ENCODE measurements around the gene KCNMA1. TPM values are rescaled to one million over a fixed set of nuclear protein-coding genes. Genes with fewer than 3 reads are reported as not detected.

KCNMA1 gene
- polyA plus RNA-seq, 1 of the 3 experiments (the other 2 are of a cell fraction): 107 TPM

DNA sequence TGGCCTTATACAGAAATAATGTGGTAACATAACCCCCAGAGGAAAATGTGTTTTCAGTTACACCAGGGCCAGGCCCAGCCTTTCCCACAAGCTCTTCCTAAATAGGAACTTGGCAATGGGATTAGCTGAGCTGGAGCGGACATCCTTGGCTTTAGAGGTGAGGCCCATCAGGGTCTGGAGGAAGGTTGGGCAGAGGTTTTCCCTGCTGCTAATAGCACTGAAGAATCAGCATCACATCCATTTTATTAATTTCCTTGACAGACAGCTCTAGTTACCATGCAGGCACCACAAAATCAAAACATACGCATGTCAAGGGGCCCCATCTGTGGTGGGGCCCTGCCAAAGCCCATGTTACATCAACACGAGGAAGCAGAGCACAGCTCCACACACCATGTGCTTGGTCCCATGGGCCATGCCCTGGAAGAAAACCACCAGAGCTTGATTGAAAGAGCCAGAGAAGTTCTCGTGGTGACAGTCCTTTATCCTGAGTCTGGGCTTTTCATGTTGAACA, 566.6 kb downstream of the KCNMA1 start (continued):
- TF ChIP-seq, protein P1, sequence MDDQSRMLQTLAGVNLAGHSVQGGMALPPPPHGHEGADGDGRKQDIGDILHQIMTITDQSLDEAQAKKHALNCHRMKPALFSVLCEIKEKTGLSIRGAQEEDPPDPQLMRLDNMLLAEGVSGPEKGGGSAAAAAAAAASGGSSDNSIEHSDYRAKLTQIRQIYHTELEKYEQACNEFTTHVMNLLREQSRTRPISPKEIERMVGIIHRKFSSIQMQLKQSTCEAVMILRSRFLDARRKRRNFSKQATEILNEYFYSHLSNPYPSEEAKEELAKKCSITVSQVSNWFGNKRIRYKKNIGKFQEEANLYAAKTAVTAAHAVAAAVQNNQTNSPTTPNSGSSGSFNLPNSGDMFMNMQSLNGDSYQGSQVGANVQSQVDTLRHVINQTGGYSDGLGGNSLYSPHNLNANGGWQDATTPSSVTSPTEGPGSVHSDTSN (IDR thresholded peaks at IDR 0.05): no peak
- TF ChIP-seq, protein P2, sequence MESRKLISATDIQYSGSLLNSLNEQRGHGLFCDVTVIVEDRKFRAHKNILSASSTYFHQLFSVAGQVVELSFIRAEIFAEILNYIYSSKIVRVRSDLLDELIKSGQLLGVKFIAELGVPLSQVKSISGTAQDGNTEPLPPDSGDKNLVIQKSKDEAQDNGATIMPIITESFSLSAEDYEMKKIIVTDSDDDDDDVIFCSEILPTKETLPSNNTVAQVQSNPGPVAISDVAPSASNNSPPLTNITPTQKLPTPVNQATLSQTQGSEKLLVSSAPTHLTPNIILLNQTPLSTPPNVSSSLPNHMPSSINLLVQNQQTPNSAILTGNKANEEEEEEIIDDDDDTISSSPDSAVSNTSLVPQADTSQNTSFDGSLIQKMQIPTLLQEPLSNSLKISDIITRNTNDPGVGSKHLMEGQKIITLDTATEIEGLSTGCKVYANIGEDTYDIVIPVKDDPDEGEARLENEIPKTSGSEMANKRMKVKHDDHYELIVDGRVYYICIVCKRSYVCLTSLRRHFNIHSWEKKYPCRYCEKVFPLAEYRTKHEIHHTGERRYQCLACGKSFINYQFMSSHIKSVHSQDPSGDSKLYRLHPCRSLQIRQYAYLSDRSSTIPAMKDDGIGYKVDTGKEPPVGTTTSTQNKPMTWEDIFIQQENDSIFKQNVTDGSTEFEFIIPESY (IDR thresholded peaks at IDR 0.05; ENCODE audit: borderline replicate concordance, low read depth): no peak
- TF ChIP-seq FOSL2 (IDR thresholded peaks at IDR 0.05; ENCODE audit: borderline replicate concordance, low read depth): no peak
- no peak for TF ChIP-seq CHD2 (IDR thresholded peaks at IDR 0.05; ENCODE audit: low read length, partially characterized antibody)
- TF ChIP-seq NRF1 (IDR thresholded peaks at IDR 0.05; ENCODE audit: low read depth, low read length): no peak

DNA sequence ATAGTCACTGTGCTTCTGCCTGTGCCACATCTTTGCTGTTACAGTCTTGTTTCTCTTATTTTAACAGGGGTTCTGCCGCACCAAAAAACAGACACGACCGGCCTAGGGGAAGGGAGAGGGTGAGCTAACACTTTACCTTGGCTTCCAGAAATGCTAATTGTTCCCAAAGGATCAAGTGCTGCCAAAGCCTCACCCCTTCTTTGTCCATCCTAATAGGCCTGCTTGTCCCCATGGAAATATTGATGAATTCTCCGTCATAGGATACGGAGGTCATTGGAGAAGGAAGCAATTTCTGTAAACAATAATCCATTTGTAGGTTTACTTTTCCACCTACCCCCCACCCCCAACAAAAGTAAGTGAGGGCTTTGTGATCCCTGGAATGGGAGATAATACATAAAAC, 567.3 kb downstream of the KCNMA1 start:
- Histone ChIP-seq H2AFZ (ENCODE audit: low read depth) (no peak overlapping the region), H3K9me3 (no peaks in the 10 kb centered on the region), H3K9ac (no peak overlapping the region), H3K79me2 (ENCODE audit: insufficient read depth) (no peaks in the 10 kb centered on the region), H3K4me2 (no peak overlapping the region), H3K4me1 (ENCODE audit: control insufficient read depth in 1 of 2, insufficient read depth in 2 of 2, low read depth in 1 of 2, low read length in 1 of 2) (peaks cover 0 to 2% of the 10 kb centered on the region in 2 experiments; a peak in 1 of 4 replicates), H3F3A (replicated peaks; ENCODE audit: insufficient read depth) (no peaks in the 10 kb centered on the region), H3K27me3 (ENCODE audit: insufficient read depth) (no peaks in the 10 kb centered on the region), H3K36me3 (replicated peaks in 1 of 2; ENCODE audit: control insufficient read depth in 1 of 2, insufficient read depth in 2 of 2, low read length in 1 of 2) (peaks cover 0 to 76% of the 10 kb centered on the region in 2 experiments), H4K20me1 (ENCODE audit: insufficient read depth) (no peaks in the 10 kb centered on the region), H3K9me2 (no peaks in the 10 kb centered on the region), H3K27ac (ENCODE audit: low read depth in 2 of 2, low read length in 1 of 2) (no peak overlapping the region), H3K4me3 (ENCODE audit: low read depth in 2 of 2, low read length in 1 of 2) (no peak overlapping the region)
- DNase-seq: no peak
- ChIA-PET CTCF (interaction anchor here (0.6 kb wide), 1 partner anchor 54 kb away, joined by 3 read pairs; no protein-coding TSS in a partner anchor), POLR2A (interaction anchor here (0.9 kb wide), 1 partner anchor 20 kb away, joined by 3 read pairs; no protein-coding TSS in a partner anchor)
- TF ChIP-seq TCF12 (IDR thresholded peaks at IDR 0.05) (no peak), FOXJ3 (CRISPR knock-in tag; IDR thresholded peaks at IDR 0.05) (no peak), EP300 (IDR thresholded peaks at IDR 0.05; ENCODE audit: borderline replicate concordance in 1 of 2, low read depth in 1 of 2, low read length in 1 of 2) (no peak)
- TF ChIP-seq, protein P3, sequence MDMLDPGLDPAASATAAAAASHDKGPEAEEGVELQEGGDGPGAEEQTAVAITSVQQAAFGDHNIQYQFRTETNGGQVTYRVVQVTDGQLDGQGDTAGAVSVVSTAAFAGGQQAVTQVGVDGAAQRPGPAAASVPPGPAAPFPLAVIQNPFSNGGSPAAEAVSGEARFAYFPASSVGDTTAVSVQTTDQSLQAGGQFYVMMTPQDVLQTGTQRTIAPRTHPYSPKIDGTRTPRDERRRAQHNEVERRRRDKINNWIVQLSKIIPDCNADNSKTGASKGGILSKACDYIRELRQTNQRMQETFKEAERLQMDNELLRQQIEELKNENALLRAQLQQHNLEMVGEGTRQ (IDR thresholded peaks at IDR 0.05; ENCODE audit: borderline replicate concordance, low read depth, low read length): no peak
- TF ChIP-seq, protein P4, sequence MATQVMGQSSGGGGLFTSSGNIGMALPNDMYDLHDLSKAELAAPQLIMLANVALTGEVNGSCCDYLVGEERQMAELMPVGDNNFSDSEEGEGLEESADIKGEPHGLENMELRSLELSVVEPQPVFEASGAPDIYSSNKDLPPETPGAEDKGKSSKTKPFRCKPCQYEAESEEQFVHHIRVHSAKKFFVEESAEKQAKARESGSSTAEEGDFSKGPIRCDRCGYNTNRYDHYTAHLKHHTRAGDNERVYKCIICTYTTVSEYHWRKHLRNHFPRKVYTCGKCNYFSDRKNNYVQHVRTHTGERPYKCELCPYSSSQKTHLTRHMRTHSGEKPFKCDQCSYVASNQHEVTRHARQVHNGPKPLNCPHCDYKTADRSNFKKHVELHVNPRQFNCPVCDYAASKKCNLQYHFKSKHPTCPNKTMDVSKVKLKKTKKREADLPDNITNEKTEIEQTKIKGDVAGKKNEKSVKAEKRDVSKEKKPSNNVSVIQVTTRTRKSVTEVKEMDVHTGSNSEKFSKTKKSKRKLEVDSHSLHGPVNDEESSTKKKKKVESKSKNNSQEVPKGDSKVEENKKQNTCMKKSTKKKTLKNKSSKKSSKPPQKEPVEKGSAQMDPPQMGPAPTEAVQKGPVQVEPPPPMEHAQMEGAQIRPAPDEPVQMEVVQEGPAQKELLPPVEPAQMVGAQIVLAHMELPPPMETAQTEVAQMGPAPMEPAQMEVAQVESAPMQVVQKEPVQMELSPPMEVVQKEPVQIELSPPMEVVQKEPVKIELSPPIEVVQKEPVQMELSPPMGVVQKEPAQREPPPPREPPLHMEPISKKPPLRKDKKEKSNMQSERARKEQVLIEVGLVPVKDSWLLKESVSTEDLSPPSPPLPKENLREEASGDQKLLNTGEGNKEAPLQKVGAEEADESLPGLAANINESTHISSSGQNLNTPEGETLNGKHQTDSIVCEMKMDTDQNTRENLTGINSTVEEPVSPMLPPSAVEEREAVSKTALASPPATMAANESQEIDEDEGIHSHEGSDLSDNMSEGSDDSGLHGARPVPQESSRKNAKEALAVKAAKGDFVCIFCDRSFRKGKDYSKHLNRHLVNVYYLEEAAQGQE (IDR thresholded peaks at IDR 0.05; ENCODE audit: low read depth, low read length): no peak
- TF ChIP-seq, protein P1 (IDR thresholded peaks at IDR 0.05): no peak
- 98% methylated on average over 5 of the region's 5 CpGs for WGBS (ENCODE audit: low lambda C conversion rate)

All from SK-N-SH (cell line).